NCI-H226 (cell line): Measurements from ENCODE around the gene EEF2KMT.
"Not testable (repeated sequence)": the region's sequence is repeated elsewhere in the genome, so short reads cannot be mapped to it uniquely, and the experiment has no call there.

ENCODE experiments used
- DNase-seq: peaks from one replicate; pipeline ENCODE4 v3.0.0-alpha.2; 2015

The EEF2KMT gene

GRCh38 chr16:5097470-5098220 is at the start of gene EEF2KMT:
EEF2KMT (minus strand) TSS chr16:5097795; CDS start chr16:5097739, 56 bp downstream.
- DNase-seq, result peak; percentile 96

- not testable (repeated sequence) for DNase-seq
Measured at GRCh38 chr16:5144621-5144956, 47.0 kb upstream of the EEF2KMT start.

- DNase-seq, result no peak
Measured at GRCh38 chr16:5143761-5144620, 46.4 kb upstream of the EEF2KMT start.

GRCh38 chr16:5140151-5140550 is 42.6 kb upstream of the EEF2KMT start:
- DNase-seq, result not testable (repeated sequence)

- DNase-seq, result not testable (repeated sequence)
Measured at GRCh38 chr16:5134739-5135452, 37.3 kb upstream of the EEF2KMT start.

- DNase-seq, result not testable (repeated sequence)
Measured at GRCh38 chr16:5132915-5133600, 35.5 kb upstream of the EEF2KMT start.

GRCh38 chr16:5131467-5132004 is 33.9 kb upstream of the EEF2KMT start:
- DNase-seq, result not testable (repeated sequence)

- DNase-seq, result peak; percentile 59
Measured at GRCh38 chr16:5117300-5118087, 19.9 kb upstream of the EEF2KMT start.

- DNase-seq, result not testable (repeated sequence)
Measured at GRCh38 chr16:5116780-5117295, 19.2 kb upstream of the EEF2KMT start.

- DNase-seq, result not testable (repeated sequence)
Measured at GRCh38 chr16:5110933-5111332, 13.3 kb upstream of the EEF2KMT start.

- DNase-seq, result no peak
Measured at GRCh38 chr16:5108505-5109158, 11.0 kb upstream of the EEF2KMT start.

GRCh38 chr16:5105039-5105438 is 7.4 kb upstream of the EEF2KMT start:
- not testable (repeated sequence) for DNase-seq

GRCh38 chr16:5103296-5104032 is 5.9 kb upstream of the EEF2KMT start:
- DNase-seq, result not testable (repeated sequence)

GRCh38 chr16:5099174-5099573 is 1.6 kb upstream of the EEF2KMT start:
- DNase-seq, result not testable (repeated sequence)

GRCh38 chr16:5098221-5099159 is 895 bp upstream of the EEF2KMT start:
- DNase-seq, result peak; percentile 64

GRCh38 chr16:5097061-5097469 is 530 bp downstream of the EEF2KMT start:
- not testable (repeated sequence) for DNase-seq

GRCh38 chr16:5096437-5097060 is 1.0 kb downstream of the EEF2KMT start:
- DNase-seq, result not testable (repeated sequence)
